ENCODE results near the gene LRRC18.

LRRC18 gene

DNA sequence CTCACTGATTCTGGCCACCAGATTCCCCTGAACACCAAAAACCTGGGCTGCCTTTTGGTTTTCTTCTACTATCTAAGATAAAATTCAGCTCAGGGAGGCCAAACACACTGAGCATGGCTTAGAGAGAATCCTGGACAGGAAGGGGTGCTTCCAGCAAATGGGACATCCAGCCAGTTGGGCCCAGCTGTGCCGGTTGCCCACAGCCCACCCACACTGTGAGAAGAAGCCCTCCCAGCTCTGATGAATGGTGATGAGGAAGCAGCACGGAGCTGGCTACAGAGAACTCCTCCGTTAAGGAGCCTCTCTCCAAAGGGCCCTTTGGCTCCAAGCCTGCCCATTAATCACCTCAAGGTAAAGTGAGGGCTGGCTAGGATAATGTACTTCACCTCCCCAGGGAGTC is 15.9 kb downstream of the LRRC18 start:
- Histone ChIP-seq H3K4me3 (ENCODE audit: low read depth in 1 of 2, low read length in 2 of 2) (no peak overlapping the region), H3K9me3 (ENCODE audit: control insufficient read depth in 1 of 2, low read length in 2 of 2) (no peaks in the 10 kb centered on the region), H3K27me3 (ENCODE audit: control insufficient read depth in 1 of 2, insufficient read depth in 2 of 2, low read length in 2 of 2) (no peaks in the 10 kb centered on the region), H3K4me1 (ENCODE audit: control insufficient read depth in 1 of 2, insufficient read depth in 2 of 2, low read length in 2 of 2) (no peaks in the 10 kb centered on the region), H3K36me3 (ENCODE audit: control insufficient read depth in 1 of 2, insufficient read depth in 2 of 2, low read length in 2 of 2) (no peaks in the 10 kb centered on the region), H3K27ac (ENCODE audit: low read depth, low read length) (no peak overlapping the region), H3K9ac (ENCODE audit: low read depth in 1 of 2, low read length in 2 of 2) (no peak overlapping the region)

- Histone ChIP-seq H3K9me3 (ENCODE audit: control insufficient read depth in 1 of 2, low read length in 2 of 2) (no peaks in the 10 kb centered on the region), H3K9ac (ENCODE audit: low read depth in 1 of 2, low read length in 2 of 2) (no peak overlapping the region), H3K36me3 (ENCODE audit: control insufficient read depth in 1 of 2, insufficient read depth in 2 of 2, low read length in 2 of 2) (no peaks in the 10 kb centered on the region), H3K27me3 (ENCODE audit: control insufficient read depth in 1 of 2, insufficient read depth in 2 of 2, low read length in 2 of 2) (no peaks in the 10 kb centered on the region), H3K27ac (ENCODE audit: low read depth, low read length) (no peak overlapping the region), H3K4me3 (ENCODE audit: low read depth in 1 of 2, low read length in 2 of 2) (no peak overlapping the region), H3K4me1 (ENCODE audit: control insufficient read depth in 1 of 2, insufficient read depth in 2 of 2, low read length in 2 of 2) (no peaks in the 10 kb centered on the region)
Measured at GRCh38 chr10:48913674-48914073, 26.0 kb downstream of the LRRC18 start.

DNA sequence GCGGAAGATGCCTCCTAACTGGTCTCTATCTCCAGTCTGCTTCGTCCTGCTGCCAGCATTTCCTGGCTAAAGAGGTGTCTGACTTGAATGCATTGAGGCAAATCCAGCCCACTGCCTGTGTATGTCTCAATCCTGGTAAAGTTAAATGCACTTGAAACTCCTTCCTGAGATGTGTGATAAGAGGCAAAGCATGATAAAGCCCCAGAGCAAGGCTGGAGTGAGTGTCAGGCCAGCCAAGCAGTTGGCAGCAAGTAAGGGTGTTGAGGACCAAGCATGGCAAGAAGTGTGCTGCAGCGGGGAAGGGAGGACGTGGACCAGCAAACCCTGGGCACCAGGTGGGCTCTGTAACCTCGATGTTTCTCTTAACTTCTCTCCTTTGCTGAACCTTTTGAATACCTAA is 29.1 kb downstream of the LRRC18 start:
- no peaks in the 10 kb centered on the region for H3K9me3 ChIP-seq (ENCODE audit: control insufficient read depth in 1 of 2, low read length in 2 of 2)
- no peak overlapping the region for H3K9ac ChIP-seq (ENCODE audit: low read depth in 1 of 2, low read length in 2 of 2)
- no peaks in the 10 kb centered on the region for H3K4me1 ChIP-seq (ENCODE audit: control insufficient read depth in 1 of 2, insufficient read depth in 2 of 2, low read length in 2 of 2)
- H3K27ac ChIP-seq (ENCODE audit: low read depth, low read length) = no peak overlapping the region
- H3K36me3 ChIP-seq (ENCODE audit: control insufficient read depth in 1 of 2, insufficient read depth in 2 of 2, low read length in 2 of 2) = no peaks in the 10 kb centered on the region
- H3K27me3 ChIP-seq (ENCODE audit: control insufficient read depth in 1 of 2, insufficient read depth in 2 of 2, low read length in 2 of 2) = no peaks in the 10 kb centered on the region
- no peak overlapping the region for H3K4me3 ChIP-seq (ENCODE audit: low read depth in 1 of 2, low read length in 2 of 2)

DNA sequence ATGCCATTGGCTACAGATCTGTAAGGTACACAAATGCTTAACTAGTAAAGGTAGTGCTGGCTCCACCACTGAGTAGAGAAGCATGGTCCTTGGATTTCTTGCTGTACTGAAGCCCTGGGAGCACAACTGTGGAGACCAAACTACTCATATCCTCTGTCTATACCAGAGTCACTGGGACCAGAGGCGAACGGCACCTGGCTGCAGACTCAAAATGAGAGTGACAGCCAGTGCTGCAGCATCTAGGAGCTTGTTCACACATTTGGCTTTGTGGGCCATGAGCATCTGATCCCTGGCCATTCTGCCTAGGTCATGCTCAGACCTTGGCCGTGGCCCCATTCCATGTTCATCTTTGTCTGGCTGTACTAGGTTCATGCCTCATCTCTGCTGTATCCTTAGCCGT is 31.9 kb downstream of the LRRC18 start:
- H3K9me3 ChIP-seq (ENCODE audit: control insufficient read depth in 1 of 2, low read length in 2 of 2) = no peaks in the 10 kb centered on the region
- H3K4me1 ChIP-seq (ENCODE audit: control insufficient read depth in 1 of 2, insufficient read depth in 2 of 2, low read length in 2 of 2) = no peaks in the 10 kb centered on the region
- H3K36me3 ChIP-seq (ENCODE audit: control insufficient read depth in 1 of 2, insufficient read depth in 2 of 2, low read length in 2 of 2) = no peaks in the 10 kb centered on the region
- H3K4me3 ChIP-seq (ENCODE audit: low read depth in 1 of 2, low read length in 2 of 2) = no peak overlapping the region
- no peak overlapping the region for H3K27ac ChIP-seq (ENCODE audit: low read depth, low read length)
- no peak overlapping the region for H3K9ac ChIP-seq (ENCODE audit: low read depth in 1 of 2, low read length in 2 of 2)
- H3K27me3 ChIP-seq (ENCODE audit: control insufficient read depth in 1 of 2, insufficient read depth in 2 of 2, low read length in 2 of 2) = no peaks in the 10 kb centered on the region

- no peaks in the 10 kb centered on the region for H3K4me1 ChIP-seq (ENCODE audit: control insufficient read depth in 1 of 2, insufficient read depth in 2 of 2, low read length in 2 of 2)
- H3K9ac ChIP-seq (ENCODE audit: low read depth in 1 of 2, low read length in 2 of 2) = no peak overlapping the region
- no peaks in the 10 kb centered on the region for H3K27me3 ChIP-seq (ENCODE audit: control insufficient read depth in 1 of 2, insufficient read depth in 2 of 2, low read length in 2 of 2)
- no peaks in the 10 kb centered on the region for H3K9me3 ChIP-seq (ENCODE audit: control insufficient read depth in 1 of 2, low read length in 2 of 2)
- no peak overlapping the region for H3K27ac ChIP-seq (ENCODE audit: low read depth, low read length)
- no peak overlapping the region for H3K4me3 ChIP-seq (ENCODE audit: low read depth in 1 of 2, low read length in 2 of 2)
- no peaks in the 10 kb centered on the region for H3K36me3 ChIP-seq (ENCODE audit: control insufficient read depth in 1 of 2, insufficient read depth in 2 of 2, low read length in 2 of 2)
Measured at GRCh38 chr10:48906841-48907240, 32.8 kb downstream of the LRRC18 start.

DNA sequence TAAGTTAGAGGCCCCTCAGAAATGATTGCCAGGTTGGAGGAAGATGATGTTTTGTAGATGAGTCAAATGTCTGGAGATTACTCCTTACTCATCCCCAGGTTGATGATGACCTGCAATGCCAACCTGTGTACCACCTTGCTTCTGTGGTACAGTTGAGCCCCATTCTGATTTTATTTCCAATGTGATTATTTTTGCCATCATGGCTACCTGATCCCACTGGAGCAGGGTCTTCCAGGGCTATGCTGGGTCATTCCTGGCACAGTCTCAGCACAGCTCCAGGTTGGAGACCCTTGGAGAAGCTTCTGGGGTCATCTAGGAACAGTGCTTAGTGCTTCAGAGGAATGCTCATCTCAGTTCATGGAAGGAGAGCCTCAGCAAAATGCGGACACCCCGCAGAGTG is 34.3 kb downstream of the LRRC18 start:
- Histone ChIP-seq H3K36me3 (ENCODE audit: control insufficient read depth in 1 of 2, insufficient read depth in 2 of 2, low read length in 2 of 2) (no peaks in the 10 kb centered on the region), H3K4me1 (ENCODE audit: control insufficient read depth in 1 of 2, insufficient read depth in 2 of 2, low read length in 2 of 2) (no peaks in the 10 kb centered on the region), H3K27ac (ENCODE audit: low read depth, low read length) (no peak overlapping the region), H3K9me3 (ENCODE audit: control insufficient read depth in 1 of 2, low read length in 2 of 2) (no peaks in the 10 kb centered on the region), H3K4me3 (ENCODE audit: low read depth in 1 of 2, low read length in 2 of 2) (no peak overlapping the region), H3K9ac (ENCODE audit: low read depth in 1 of 2, low read length in 2 of 2) (no peak overlapping the region), H3K27me3 (ENCODE audit: control insufficient read depth in 1 of 2, insufficient read depth in 2 of 2, low read length in 2 of 2) (no peaks in the 10 kb centered on the region)

GRCh38 chr10:48904861-48905260 is 34.8 kb downstream of the LRRC18 start:
- Histone ChIP-seq H3K36me3 (ENCODE audit: control insufficient read depth in 1 of 2, insufficient read depth in 2 of 2, low read length in 2 of 2) (no peaks in the 10 kb centered on the region), H3K4me3 (ENCODE audit: low read depth in 1 of 2, low read length in 2 of 2) (no peak overlapping the region), H3K9me3 (ENCODE audit: control insufficient read depth in 1 of 2, low read length in 2 of 2) (no peaks in the 10 kb centered on the region), H3K9ac (ENCODE audit: low read depth in 1 of 2, low read length in 2 of 2) (no peak overlapping the region), H3K4me1 (ENCODE audit: control insufficient read depth in 1 of 2, insufficient read depth in 2 of 2, low read length in 2 of 2) (no peaks in the 10 kb centered on the region), H3K27ac (ENCODE audit: low read depth, low read length) (no peak overlapping the region), H3K27me3 (ENCODE audit: control insufficient read depth in 1 of 2, insufficient read depth in 2 of 2, low read length in 2 of 2) (no peaks in the 10 kb centered on the region)

DNA sequence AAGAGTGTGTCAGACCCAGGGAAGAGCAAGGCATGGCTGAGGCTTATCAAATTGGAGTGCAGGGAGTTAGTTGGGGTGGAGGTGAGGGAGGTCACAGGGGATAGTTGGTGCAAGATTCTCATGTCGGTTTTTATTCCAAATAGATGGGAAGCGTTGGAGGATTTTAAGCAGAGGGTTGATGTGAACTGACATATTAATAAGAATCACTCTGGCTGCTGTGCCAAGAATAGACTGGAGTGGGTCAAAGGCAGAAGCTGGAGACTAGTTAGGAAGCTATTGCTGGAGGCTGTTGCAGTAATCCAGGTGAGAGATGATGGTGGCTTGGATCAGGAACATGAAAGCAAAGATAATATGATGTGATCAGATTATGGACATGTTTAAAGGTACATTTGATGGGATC is 36.5 kb downstream of the LRRC18 start:
- H3K27me3 ChIP-seq (ENCODE audit: control insufficient read depth in 1 of 2, insufficient read depth in 2 of 2, low read length in 2 of 2) = no peaks in the 10 kb centered on the region
- no peak overlapping the region for H3K4me3 ChIP-seq (ENCODE audit: low read depth in 1 of 2, low read length in 2 of 2)
- no peaks in the 10 kb centered on the region for H3K4me1 ChIP-seq (ENCODE audit: control insufficient read depth in 1 of 2, insufficient read depth in 2 of 2, low read length in 2 of 2)
- H3K9me3 ChIP-seq (ENCODE audit: control insufficient read depth in 1 of 2, low read length in 2 of 2) = no peaks in the 10 kb centered on the region
- no peak overlapping the region for H3K9ac ChIP-seq (ENCODE audit: low read depth in 1 of 2, low read length in 2 of 2)
- H3K36me3 ChIP-seq (ENCODE audit: control insufficient read depth in 1 of 2, insufficient read depth in 2 of 2, low read length in 2 of 2) = no peaks in the 10 kb centered on the region
- no peak overlapping the region for H3K27ac ChIP-seq (ENCODE audit: low read depth, low read length)

DNA sequence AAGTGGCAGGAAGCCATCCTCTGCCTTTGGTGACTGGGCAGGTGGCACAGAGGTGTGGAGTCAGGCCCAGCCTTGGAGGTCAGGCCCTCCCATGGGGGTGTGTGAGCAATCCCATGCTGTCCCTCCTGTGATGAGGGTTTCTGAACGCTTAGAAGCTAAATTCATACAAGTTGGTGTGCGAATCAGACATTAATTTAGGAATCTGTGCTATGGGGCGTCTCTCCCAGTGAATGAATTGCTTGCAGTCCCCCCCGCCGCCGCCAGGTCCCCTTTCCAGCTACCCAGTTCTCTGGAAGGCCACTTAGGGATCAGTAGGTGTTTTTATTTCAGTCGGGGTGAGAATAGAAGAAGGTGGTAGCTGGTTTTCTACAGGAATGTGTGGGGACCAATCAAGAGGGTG is 37.5 kb downstream of the LRRC18 start:
- H3K27me3 ChIP-seq (ENCODE audit: control insufficient read depth in 1 of 2, insufficient read depth in 2 of 2, low read length in 2 of 2) = no peaks in the 10 kb centered on the region
- H3K4me3 ChIP-seq (ENCODE audit: low read depth in 1 of 2, low read length in 2 of 2) = no peak overlapping the region
- H3K9me3 ChIP-seq (ENCODE audit: control insufficient read depth in 1 of 2, low read length in 2 of 2) = no peaks in the 10 kb centered on the region
- no peak overlapping the region for H3K27ac ChIP-seq (ENCODE audit: low read depth, low read length)
- H3K36me3 ChIP-seq (ENCODE audit: control insufficient read depth in 1 of 2, insufficient read depth in 2 of 2, low read length in 2 of 2) = no peaks in the 10 kb centered on the region
- no peaks in the 10 kb centered on the region for H3K4me1 ChIP-seq (ENCODE audit: control insufficient read depth in 1 of 2, insufficient read depth in 2 of 2, low read length in 2 of 2)
- no peak overlapping the region for H3K9ac ChIP-seq (ENCODE audit: low read depth in 1 of 2, low read length in 2 of 2)

DNA sequence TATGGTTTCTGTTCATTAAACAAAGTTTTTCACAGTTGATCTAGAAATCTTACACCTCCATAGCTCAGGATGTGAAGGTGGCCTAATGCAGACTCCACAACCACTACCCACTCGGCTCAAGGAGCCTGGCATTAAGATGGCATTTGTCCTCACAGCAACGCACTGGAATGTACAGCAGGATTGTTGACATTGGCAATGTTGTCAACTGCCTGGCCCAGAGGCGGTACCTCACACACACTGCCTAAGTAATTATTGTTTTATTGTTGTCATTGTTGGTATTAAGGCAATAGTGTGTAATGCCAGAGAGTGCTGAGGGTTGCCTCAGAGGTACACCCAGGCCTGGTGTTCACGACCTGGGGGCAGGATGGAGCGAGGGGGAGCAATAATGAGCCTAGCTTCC is 38.3 kb downstream of the LRRC18 start:
- Histone ChIP-seq H3K27ac (ENCODE audit: low read depth, low read length) (no peak overlapping the region), H3K4me1 (ENCODE audit: control insufficient read depth in 1 of 2, insufficient read depth in 2 of 2, low read length in 2 of 2) (no peaks in the 10 kb centered on the region), H3K36me3 (ENCODE audit: control insufficient read depth in 1 of 2, insufficient read depth in 2 of 2, low read length in 2 of 2) (no peaks in the 10 kb centered on the region), H3K4me3 (ENCODE audit: low read depth in 1 of 2, low read length in 2 of 2) (no peak overlapping the region), H3K9ac (ENCODE audit: low read depth in 1 of 2, low read length in 2 of 2) (no peak overlapping the region), H3K27me3 (ENCODE audit: control insufficient read depth in 1 of 2, insufficient read depth in 2 of 2, low read length in 2 of 2) (no peaks in the 10 kb centered on the region), H3K9me3 (ENCODE audit: control insufficient read depth in 1 of 2, low read length in 2 of 2) (no peaks in the 10 kb centered on the region)

DNA sequence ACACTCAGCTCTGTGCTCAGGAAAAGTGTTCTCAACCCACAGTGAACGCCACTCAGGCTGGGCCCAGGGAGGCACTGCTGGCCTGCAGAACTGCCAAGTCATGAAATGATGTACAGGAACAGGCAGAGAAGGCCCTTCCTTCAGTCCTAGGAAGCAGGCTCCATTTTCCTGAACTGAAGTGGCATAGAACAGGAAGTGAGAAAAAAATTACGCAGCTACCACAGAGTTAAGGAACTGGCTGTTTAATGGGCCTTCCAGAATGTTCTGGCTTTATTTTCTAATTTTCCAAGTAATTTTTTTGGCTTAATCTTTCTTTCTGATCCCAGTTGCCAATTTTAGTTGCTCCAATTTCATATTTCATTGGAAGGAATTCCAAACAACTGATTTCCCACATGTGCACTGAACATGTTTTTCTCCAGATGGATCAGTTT is 39.3 kb downstream of the LRRC18 start:
- H3K9me3 ChIP-seq (ENCODE audit: control insufficient read depth in 1 of 2, low read length in 2 of 2) = no peaks in the 10 kb centered on the region
- no peaks in the 10 kb centered on the region for H3K4me1 ChIP-seq (ENCODE audit: control insufficient read depth in 1 of 2, insufficient read depth in 2 of 2, low read length in 2 of 2)
- H3K27me3 ChIP-seq (ENCODE audit: control insufficient read depth in 1 of 2, insufficient read depth in 2 of 2, low read length in 2 of 2) = no peaks in the 10 kb centered on the region
- H3K4me3 ChIP-seq (ENCODE audit: low read depth in 1 of 2, low read length in 2 of 2) = no peak overlapping the region
- no peak overlapping the region for H3K27ac ChIP-seq (ENCODE audit: low read depth, low read length)
- H3K9ac ChIP-seq (ENCODE audit: low read depth in 1 of 2, low read length in 2 of 2) = no peak overlapping the region
- H3K36me3 ChIP-seq (ENCODE audit: control insufficient read depth in 1 of 2, insufficient read depth in 2 of 2, low read length in 2 of 2) = no peaks in the 10 kb centered on the region

All from duodenal mucosa (tissue), 2 donors.